BLaER1 (cell line): Measurements from ENCODE around the gene ZNF540.
"Not testable (repeated sequence)": the region's sequence is repeated elsewhere in the genome, so short reads cannot be mapped to it uniquely, and the experiment has no call there.

Experiments
- H3K27ac ChIP-seq: shearing (Covaris generic); formaldehyde crosslinking; 2 replicates; pipeline ENCODE4 v1.8.1; 2022
- H3K27me3 ChIP-seq: shearing (Covaris generic); formaldehyde crosslinking; 2 replicates; pipeline ENCODE4 v1.8.1; 2022
- H3K36me3 ChIP-seq: shearing (Covaris generic); formaldehyde crosslinking; 2 replicates; pipeline ENCODE4 v1.8.1; 2022
- H3K4me1 ChIP-seq: shearing (Covaris generic); formaldehyde crosslinking; 2 replicates; pipeline ENCODE4 v1.8.1; 2022
- H3K4me2 ChIP-seq: shearing (Covaris generic); formaldehyde crosslinking; 2 replicates; pipeline ENCODE4 v1.8.1; 2022
- H3K4me3 ChIP-seq: shearing (Covaris generic); formaldehyde crosslinking; 2 replicates; pipeline ENCODE4 v1.8.1; 2022
- H3K9ac ChIP-seq: shearing (Covaris generic); formaldehyde crosslinking; 2 replicates; pipeline ENCODE4 v1.8.1; 2022
- H3K9me3 ChIP-seq: shearing (Covaris generic); formaldehyde crosslinking; 2 replicates; pipeline ENCODE4 v1.8.1; 2022
- H4K20me1 ChIP-seq: shearing (Covaris generic); formaldehyde crosslinking; 2 replicates; pipeline ENCODE4 v1.8.1; 2022
- Cebpa-rat ChIP-seq: shearing (Covaris generic); IDR thresholded peaks from 2 replicates; pipeline ENCODE4 v1.8.1; 2022

The ZNF540 gene

GRCh38 chr19:37635076-37636056 is 40.7 kb downstream of the ZNF540 start:
- Histone ChIP-seq H3K4me1 (no peaks in the 10 kb centered on the region), H3K27ac (no peak overlapping the region), H3K4me3 (peak overlapping the region; percentile 45; the same call in 1 of the 2 replicates), H3K9me3 (peaks cover 93% of the 10 kb centered on the region), H3K36me3 (peaks cover 78% of the 10 kb centered on the region), H4K20me1 (no peaks in the 10 kb centered on the region), H3K27me3 (no peaks in the 10 kb centered on the region), H3K9ac (no peak overlapping the region), H3K4me2 (no peak overlapping the region)
- TF ChIP-seq Cebpa-rat: no peak

- Histone ChIP-seq H3K36me3 (peaks cover 35% of the 10 kb centered on the region), H3K4me2 (peak overlapping the region; percentile 82), H3K9me3 (peaks cover 43% of the 10 kb centered on the region), H3K27me3 (no peaks in the 10 kb centered on the region), H3K27ac (peak overlapping the region; percentile 92), H4K20me1 (peaks cover 15% of the 10 kb centered on the region; the same call in 1 of the 2 replicates), H3K9ac (peak overlapping the region; percentile 92), H3K4me3 (peak overlapping the region; percentile 80), H3K4me1 (peaks cover 25% of the 10 kb centered on the region)
- no peak for TF ChIP-seq Cebpa-rat
These were observed 59.4 kb downstream of the ZNF540 start for GRCh38 chr19:37654118-37654517.

- H3K27ac ChIP-seq: peak overlapping the region; percentile 92
These were observed 60.1 kb downstream of the ZNF540 start for GRCh38 chr19:37654629-37655300.

GRCh38 chr19:37655301-37655688 is 60.6 kb downstream of the ZNF540 start, which contains the start of gene ZFP30:
Gene ZFP30, minus strand, starts transcription at chr19:37655465. Its CDS starts 7,643 bp downstream, at chr19:37647822.
- peak within 1 kb of the TSS; percentile 80 for H3K4me3 ChIP-seq
- no peak for TF ChIP-seq Cebpa-rat
- peak within 1 kb of the TSS; percentile 92 for H3K27ac ChIP-seq
- H3K36me3 ChIP-seq: peaks cover 25% of the 10 kb centered on the region
- peaks cover 38% of the 10 kb centered on the region for H3K9me3 ChIP-seq
- H3K4me2 ChIP-seq: peak within 1 kb of the TSS; percentile 82
- peaks cover 15% of the 10 kb centered on the region; the same call in 1 of the 2 replicates for H4K20me1 ChIP-seq
- peaks cover 25% of the 10 kb centered on the region for H3K4me1 ChIP-seq
- H3K9ac ChIP-seq: peak within 1 kb of the TSS; percentile 92
- H3K27me3 ChIP-seq: no peaks in the 10 kb centered on the region

More at GRCh38 chr19:37654629-37655300, 60.1 kb downstream of the ZNF540 start:
- TF ChIP-seq Cebpa-rat: no peak
- Histone ChIP-seq H4K20me1 (peaks cover 15% of the 10 kb centered on the region; the same call in 1 of the 2 replicates), H3K9me3 (peaks cover 38% of the 10 kb centered on the region), H3K4me2 (peak overlapping the region; percentile 82), H3K4me3 (peak overlapping the region; percentile 80), H3K36me3 (peaks cover 28% of the 10 kb centered on the region), H3K27me3 (no peaks in the 10 kb centered on the region), H3K4me1 (peaks cover 25% of the 10 kb centered on the region), H3K9ac (peak overlapping the region; percentile 92)

- Histone ChIP-seq H3K9me3 (peaks cover 38% of the 10 kb centered on the region), H3K27ac (peak overlapping the region; percentile 92), H3K9ac (peak overlapping the region; percentile 92), H3K36me3 (peaks cover 25% of the 10 kb centered on the region), H4K20me1 (peaks cover 15% of the 10 kb centered on the region; the same call in 1 of the 2 replicates), H3K4me1 (peaks cover 25% of the 10 kb centered on the region), H3K4me3 (peak overlapping the region; percentile 80), H3K4me2 (peak overlapping the region; percentile 82), H3K27me3 (no peaks in the 10 kb centered on the region)
- no peak for TF ChIP-seq Cebpa-rat
These were observed 61.2 kb downstream of the ZNF540 start for GRCh38 chr19:37655689-37656371.

GRCh38 chr19:37657157-37657556 is 62.5 kb downstream of the ZNF540 start:
- not testable (repeated sequence) for H3K27ac ChIP-seq
- peak overlapping the region; percentile 82; the same call in 1 of the 2 replicates for H3K4me2 ChIP-seq

More at GRCh38 chr19:37657157-37657556, 62.5 kb downstream of the ZNF540 start:
- Histone ChIP-seq H3K9me3 (peaks cover 38% of the 10 kb centered on the region), H3K4me1 (peaks cover 25% of the 10 kb centered on the region), H4K20me1 (peaks cover 15% of the 10 kb centered on the region; the same call in 1 of the 2 replicates), H3K36me3 (peaks cover 25% of the 10 kb centered on the region)
- H3K4me3 ChIP-seq, H3K27me3 ChIP-seq, H3K9ac ChIP-seq: not testable (repeated sequence)
